HCEC 1CT (cell line): ENCODE data around the gene HDGFL2.

Experiments
- DNase-seq: peaks from one replicate; pipeline ENCODE4 v3.0.0-alpha.2; 2017

Gene HDGFL2

DNA sequence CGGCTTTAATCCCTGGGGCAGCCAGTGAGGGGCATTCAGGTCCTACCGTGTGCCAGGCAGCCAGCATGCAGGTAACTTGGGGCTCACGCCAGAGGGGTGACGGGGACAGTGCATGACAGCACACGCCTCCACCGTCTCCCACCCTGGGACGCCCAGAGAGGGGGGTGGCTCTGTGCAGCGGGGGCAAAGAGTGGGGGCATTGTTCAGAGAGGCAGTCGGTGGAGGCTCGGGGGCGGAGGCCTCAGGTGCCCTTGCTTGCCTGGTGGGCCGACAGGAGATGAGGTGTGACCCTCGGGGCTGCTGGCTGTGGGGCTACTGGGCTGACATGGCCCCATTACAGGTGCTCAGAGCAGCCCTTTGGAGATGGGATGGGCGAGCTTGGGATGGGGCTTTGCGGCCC lies 27.8 kb downstream of the HDGFL2 start:
- no peak for DNase-seq

DNA sequence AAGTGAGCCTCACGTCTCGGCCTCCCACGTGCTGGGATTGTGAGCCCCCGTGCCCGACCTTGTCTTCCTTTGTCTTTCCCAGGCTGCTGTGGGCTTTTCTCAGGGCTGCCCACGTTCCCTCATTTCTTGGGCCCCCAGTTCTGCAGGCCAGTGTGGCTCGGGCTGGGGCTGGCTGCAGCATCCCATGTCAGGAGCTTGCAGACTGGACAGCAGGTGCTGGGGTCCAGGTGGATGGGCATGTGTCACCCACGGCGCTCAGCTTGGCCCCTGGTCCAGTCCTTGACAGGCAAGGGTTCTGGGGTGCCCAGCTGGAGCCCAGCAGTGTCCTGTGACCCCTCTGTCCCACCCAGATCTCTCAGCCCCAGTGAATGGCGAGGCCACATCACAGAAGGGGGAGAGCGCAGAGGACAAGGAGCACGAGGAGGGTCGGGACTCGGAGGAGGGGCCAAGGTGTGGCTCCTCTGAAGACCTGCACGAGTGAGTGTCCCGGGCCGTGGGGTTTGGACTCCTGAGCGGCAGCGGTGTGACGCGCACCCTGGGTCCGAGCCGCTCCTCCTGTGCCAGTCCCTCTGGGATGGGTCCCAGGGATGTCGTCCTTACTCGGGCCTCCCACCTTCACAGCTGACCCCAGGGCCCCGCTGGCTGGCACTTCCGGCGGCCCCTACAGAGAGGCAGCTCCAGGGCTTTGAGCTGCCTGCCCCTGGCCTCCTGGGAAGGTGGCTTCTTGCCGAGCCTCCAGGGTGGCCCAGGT lies 28.9 kb downstream of the HDGFL2 start:
- no peak for DNase-seq

DNA sequence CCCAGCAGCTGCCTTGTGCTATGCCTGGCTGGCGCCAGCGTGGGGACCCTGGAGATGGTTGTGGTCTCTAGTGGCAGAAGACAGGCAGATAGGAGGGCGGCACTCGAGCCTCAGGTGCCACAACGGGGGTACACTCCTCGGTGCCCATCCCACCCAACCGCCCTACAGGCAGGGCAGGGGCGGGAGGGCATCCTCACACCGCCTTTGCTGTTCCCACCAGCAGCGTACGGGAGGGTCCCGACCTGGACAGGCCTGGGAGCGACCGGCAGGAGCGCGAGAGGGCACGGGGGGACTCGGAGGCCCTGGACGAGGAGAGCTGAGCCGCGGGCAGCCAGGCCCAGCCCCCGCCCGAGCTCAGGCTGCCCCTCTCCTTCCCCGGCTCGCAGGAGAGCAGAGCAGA lies 29.6 kb downstream of the HDGFL2 start:
- DNase-seq: no peak

DNA sequence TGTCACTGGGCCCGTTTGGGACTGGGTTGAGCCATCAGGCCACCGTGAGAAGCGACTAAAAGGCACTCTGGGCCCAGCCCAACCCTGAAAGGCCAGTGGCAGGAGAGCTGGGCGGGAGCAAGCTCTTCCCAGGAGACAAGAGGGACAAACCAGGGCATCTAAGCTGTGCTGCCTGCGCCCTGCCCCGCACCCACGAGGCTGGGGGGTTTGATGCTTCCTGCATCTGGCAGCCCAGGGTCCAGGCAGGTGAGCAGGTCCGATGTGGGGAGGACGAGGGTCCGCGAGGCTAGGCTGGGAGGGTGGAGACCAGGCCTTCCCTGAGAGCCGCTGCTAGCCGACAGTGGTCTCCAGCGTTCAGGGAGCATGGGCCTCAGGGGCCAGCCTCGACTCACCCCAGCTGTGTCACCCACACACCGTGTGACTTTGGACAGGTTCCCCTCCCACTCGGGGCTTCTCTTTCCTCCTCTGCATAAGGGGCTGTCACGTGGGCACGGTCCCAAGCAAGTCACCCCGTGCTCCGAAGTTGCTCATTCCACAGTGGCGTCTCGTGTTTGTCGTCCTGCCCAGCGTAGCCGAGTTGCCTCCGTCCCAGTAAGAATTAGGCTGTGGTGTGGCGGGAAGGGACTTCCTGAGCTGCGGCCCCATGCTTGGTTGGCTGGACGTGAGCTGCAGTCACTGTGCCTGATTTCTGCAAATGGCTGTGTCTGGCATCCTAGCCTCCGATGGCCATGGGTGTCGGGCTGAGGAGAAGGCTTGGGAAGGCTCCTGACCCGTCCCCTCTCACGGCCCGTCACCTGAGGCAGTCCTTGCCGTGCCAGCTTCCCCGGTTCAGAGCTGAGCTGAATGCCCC lies 30.4 kb downstream of the HDGFL2 start:
- DNase-seq: no peak

DNA sequence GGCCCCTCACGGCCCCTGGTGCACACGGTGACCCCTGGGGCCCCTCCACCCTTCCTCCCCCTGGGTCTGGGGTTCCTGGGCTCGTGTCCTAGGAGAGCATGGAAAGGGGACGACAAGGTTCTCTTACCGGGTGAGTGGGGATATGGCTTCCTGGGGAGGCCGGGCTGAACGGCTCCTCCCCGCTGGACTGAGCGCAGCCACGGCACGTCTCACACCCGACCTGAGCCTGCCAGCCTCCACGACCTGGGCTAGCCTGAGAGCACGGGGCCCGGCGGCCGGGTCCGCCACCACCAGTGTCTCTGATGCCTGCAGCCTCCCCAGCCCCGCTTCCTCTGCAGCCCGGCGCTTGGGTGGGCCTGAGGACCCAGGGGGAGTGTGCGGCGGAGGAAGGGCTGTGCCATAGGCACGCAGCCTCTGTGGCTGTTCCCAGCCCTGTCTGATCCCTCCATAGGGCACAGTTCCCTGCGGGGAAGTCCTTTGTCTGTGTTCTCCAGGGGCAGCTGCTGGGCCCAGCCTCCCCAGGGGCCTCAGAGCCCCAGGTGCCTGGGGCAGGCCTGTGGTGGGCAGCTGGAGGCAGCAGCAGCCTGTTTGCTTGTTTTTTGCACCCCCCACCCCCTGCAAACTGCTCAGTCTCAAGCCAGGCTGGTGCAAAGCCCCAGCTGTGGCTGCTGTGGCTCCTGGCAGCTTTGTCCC lies 31.2 kb downstream of the HDGFL2 start:
- DNase-seq: no peak

DNA sequence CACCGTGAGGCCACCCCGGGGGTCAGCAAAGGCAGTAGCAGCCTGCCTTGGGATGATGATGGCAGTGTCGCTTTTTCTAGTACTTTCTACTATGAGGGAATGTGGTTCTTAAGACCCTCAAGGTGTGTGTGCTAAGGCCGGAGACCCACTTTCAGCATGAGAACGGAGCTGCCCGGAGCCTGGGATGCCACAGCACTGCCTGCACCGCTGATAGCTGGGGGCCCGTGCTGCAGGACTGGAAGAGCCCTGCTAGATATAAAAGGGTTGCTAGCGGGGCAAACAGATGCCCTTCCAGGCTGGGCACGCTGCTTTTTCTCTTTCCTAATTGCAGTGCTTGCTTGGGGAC lies 31.7 kb downstream of the HDGFL2 start:
- DNase-seq: no peak

DNA sequence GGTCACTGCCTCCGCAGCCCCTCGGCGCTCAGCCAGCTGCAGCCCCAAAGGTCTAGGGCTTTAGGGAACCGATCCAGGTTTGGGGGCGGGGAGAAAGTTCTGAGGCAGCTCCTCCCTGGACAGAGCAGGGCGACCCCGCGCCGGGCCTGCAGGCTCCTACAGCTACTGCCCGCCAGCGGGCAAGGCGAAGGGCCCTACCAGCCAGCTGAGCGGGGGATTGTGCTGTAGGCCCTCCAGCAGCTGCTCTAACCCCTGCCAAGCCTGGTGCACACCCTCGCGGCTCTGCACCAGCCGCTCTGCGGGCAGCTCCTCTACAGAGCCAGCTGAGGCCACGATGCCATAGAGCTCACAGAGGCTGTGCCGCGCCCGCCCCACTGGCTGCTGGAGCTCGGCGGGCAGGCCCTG lies 32.2 kb downstream of the HDGFL2 start:
- DNase-seq: no peak

DNA sequence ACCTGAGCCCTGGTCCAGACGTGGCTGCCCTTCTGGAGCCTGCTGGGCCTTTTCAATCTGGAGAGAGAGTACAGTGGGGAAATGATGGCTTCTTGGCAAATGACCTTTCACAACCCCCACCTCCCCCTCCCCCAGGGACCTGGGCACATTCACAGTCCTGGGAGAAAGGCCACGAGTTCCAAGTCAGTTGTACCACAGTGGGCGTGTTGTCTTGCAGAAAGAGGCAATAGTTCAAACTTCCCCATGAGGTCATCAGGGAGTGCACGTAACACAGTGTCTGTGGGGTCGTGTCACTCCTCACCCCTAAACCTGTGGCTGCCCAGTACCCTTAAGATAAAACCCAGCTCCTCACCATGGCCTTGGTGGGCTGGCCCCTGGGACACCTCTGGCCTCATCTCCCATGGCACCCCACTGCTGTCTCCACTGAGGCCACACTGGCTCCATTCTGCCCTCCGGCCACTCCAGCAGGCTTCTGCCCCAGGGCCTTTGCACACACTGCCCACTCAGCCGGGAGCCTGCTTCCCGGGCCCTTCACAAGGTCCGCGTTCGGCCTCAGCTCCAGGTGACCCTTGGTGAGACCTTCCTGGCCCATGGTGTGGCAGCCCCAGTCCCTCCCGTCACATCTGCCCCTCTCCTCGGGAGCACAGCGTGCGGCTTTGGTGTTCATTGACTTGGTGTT lies 32.9 kb downstream of the HDGFL2 start:
- DNase-seq: no peak

DNA sequence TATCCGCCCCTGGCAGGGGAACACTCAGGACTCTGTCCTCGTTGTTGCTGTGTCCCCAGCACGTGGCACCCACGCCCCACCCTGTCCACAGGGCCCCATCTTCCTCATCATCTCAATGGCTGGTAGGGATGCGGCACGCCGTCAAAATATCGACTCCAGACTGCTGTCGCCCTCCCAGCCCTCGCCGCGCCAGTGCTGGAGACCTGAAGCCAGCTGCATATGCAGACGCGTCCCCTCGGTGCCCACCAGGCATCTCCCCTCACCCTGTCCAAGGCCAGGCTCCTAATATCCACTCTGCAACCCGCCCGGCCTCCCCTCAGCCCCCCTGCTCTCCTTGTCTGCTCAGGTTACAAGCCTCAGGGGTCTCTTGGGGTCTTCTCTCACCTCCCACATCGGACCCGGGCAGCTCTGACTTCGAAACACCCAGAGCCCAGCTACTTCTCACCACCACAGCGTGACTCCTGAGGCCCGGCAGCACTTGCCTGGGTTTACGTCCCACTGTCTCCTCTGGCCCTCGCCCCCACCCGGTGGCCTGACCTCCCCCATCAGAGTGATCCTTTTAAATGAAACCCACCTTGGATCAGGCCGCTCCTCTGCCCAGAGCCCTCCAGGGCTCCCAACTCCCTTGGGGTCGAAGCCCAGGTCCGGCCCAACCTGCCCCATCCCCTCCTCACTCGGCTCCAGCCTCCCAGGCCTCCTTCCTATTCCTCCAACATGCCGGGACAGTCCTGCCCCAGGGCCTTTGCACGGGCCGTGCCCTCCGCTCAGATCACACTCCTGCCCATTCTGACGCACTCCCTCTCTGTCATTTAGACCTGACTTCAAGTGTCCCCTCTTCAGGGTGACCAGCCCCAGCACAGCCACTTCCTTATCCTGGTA lies 33.7 kb downstream of the HDGFL2 start:
- DNase-seq: no peak

DNA sequence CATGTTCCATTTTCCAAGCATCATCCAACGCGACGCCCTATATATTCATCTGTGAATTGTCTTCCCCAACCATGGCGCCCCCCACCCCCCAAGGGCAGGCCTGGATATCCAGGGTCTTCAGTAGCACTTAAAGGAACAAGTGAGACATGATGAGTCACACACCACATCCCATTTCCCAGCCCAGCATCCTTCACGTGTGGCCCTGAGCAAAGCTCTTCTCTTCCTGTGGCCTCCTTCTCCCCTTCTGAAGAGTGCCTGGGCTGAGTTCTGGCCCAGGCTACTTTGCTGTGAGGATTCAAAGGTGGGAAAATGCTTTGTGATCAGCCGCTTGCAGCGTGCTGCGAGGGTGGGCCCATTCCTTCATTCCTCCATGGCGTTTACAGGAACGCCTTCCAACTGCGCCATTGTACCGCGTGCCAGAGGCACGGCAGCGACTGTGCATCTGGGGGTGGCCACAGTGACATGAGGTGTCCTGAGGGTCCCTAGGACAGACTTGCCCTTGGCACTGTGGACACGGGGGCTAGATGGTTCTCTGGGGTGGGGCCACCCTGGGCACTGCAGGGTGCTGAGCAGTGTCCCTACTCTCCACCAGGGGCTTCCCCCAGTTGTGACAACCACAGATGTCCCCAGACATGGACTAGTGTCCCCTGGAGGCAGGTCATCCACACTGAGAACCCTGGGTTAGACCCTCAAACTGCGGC lies 34.5 kb downstream of the HDGFL2 start:
- peak; percentile 59 for DNase-seq

DNA sequence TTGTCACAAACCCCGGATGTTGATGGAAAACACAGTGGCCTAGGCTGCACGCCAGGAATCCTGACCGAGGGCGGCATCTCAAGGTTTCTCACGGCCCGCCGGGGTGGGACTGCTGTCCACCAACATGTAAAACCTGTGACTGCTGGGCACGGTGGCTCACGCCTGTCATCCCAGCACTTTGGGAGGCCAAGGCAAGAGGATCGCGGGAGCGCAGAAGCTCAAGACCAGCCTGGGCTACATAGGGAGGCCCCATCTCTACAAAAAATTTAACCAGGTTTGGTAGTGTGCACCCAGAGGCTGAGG lies 35.0 kb downstream of the HDGFL2 start:
- DNase-seq: no peak

DNA sequence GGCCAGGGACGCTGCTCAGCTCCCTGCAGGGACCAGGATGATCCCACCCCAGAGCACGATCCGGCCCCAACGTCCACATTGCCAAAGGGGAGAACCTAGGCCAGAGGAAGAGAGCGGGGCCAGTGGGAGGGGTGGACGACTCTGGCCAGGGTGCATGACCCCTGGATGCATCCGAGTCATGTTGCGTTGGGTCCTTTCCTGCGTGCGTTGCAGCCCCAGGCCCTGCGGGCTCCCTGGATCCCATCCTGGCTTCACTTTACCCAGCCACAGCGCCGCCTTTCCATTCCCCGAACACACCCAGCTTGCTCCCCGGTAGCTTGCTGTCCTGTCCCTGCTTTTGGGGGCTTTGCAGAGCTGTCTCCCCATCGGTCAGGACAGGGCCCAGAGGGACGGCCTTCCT lies 35.7 kb downstream of the HDGFL2 start:
- DNase-seq: no peak

DNA sequence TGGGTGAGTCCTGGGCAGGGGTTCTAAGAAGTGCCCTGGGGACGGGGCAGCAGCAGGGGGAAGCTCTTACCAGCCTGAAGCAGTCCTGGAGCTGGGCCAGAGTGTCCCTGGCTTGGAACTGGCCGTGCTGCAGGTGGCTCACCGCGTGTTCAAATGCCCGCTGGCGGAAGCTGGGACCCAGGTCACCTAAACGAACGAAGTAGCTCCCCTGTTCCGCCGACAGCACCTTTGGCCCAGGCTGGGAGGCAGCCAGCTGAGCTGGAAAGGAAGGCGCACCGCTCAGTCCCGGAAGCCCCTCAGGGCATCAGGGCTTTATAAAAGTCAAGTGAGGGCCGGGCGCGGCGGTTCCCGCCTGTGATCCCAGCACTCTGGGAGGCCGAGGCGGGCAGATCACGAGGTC lies 36.6 kb downstream of the HDGFL2 start:
- no peak for DNase-seq

DNA sequence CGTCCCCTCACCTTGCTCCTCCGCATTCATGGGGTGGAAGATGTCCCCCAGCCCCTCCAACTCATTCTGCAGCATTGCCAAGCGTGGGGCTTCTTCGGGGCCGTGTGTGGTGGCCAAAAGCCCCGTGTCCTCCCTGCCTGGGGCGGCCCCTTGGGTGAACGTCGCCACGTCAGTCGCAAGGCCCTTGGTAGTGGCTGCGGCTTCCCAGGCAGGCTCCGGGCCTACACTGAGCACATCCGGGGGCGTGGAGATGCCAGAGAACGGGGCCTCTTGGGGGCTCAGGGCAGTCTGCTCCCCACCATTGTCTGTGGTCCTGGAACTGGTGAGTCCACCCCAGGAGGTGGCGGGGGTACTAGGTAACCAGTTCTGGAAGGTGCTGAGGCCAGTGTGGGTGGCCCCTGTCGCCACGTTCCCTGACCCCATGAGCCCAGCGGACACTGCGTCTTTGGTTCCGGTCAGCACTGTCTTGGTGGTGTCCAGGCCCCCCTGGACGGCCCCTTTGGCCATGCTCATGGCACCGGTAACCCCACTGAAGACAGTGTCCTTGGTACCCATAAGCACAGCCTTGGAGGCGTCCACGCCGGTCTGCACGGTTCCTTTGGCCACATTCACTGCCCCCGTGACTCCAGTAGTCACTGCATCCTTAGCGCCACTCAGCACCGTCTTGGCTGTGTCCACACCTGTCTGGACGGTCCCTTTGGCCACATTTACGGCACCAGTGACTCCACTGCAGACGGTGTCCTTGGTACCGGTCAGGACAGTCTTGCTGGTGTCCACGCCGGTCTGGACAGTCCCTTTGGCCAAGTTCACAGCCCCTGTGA lies 38.5 kb downstream of the HDGFL2 start:
- DNase-seq: no peak

DNA sequence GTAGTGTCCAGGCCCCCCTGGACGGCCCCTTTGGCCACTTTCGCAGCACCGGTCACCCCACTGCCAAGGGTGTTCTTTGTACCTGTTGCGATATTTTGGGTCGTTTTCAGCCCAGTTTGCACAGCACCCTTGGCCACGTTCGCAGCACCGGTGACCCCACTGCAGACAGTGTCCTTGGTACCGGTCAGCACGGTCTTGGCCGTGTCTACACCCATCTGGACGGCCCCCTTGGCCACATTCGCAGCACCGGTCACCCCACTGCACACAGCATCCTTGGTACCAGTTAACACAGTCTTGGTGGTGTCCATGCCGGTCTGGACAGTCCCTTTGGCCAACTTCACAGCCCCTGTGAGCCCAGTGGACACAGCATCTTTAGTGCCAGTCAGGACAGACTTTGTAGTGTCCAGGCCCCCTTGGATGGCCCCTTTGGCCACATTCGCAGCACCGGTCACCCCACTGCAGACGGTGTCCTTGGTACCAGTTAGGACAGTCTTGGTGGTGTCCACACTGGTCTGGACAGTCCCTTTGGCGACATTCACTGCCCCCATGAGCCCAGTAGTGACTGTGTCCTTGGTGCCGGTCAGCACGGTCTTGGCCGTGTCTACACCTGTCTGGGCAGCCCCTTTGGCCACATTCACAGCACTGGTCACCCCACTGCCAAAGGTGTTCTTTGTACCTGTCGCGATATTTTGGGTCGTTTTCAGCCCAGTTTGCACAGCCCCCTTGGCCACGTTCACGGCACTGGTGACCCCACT lies 39.4 kb downstream of the HDGFL2 start:
- DNase-seq: no peak

DNA sequence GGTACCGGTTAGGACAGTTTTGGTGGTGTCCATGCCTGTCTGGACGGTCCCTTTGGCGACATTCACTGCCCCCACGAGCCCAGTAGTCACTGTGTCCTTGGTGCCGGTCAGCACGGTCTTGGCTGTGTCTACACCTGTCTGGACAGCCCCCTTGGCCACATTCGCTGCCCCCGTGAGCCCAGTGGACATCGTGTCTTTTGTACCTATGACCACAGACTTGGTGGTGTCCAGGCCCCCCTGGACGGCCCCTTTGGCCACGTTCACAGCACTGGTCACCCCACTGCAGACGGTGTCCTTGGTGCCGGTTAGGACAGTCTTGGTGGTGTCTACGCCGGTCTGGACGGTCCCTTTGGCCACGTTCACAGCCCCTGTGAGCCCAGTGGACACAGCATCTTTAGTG lies 40.0 kb downstream of the HDGFL2 start:
- no peak for DNase-seq

DNA sequence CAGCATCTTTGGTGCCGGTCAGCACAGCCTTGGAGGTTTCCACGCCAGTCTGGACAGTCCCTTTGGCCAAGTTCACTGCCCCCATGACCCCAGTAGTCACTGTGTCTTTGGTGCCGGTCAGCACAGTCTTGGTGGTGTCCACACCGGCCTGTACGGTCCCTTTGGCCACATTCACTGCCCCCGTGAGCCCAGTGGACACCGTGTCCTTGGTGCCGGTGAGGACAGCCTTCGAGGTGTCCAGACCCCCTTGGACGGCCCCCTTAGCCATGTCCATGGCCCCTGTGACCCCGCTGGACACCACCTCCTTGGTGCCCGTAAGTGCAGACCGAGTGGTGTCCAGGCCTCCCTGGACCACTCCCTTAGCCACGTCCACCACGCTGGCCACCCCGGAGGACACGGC lies 41.2 kb downstream of the HDGFL2 start:
- DNase-seq: no peak

DNA sequence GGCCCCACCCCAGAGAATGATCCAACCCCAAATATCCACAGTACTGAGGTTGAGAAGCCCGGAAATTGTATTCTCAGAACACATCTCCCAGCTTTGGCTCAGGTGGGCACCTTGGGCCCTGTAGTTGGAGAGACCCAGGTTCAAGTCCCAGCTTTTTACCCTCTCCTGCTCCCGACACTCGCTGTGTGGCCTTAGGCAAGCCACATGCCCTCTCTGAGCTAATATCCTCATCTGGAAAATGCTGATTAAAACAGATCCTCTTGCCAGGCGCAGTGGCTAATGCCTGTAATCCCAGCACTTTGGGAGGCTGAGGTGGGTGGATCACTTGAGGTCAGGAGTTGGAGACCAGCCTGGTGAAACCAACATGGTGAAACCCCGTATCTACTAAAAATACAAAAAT lies 43.6 kb downstream of the HDGFL2 start:
- DNase-seq: no peak

DNA sequence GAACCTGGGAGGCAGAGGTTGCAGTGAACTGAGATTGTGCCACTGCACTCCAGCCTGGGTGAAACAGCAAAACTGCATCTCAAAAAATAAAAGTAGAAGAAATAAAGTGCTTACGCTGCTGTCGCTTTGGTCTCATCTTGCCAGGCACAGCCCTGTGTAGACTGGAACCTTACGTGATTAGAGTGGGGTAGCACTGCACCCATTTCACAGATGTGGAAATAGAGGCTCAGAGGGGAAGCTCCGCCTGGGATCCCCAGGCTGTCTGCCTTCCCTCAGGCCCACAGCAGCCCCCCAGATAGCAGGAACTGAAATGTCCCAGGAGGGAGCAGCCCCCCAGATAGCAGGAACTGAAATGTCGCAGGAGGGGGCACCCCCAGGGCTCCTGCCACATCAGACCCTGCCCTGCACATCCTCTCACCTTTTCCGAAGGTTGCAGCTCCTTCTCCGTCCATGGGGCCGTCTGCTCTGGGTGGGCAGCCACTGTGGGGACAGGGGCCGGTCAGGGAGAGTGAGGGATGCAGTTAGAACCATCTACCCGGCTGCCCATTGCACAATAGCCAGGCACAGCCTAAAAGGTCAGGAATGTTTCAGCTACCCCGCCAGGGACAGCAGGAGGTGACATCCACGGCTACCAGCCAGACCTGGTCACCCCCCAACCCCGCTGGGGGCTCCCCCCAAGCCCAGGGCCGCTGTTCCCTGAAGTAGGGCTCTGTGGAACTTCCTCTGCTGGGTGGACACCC lies 44.3 kb downstream of the HDGFL2 start:
- DNase-seq: no peak

DNA sequence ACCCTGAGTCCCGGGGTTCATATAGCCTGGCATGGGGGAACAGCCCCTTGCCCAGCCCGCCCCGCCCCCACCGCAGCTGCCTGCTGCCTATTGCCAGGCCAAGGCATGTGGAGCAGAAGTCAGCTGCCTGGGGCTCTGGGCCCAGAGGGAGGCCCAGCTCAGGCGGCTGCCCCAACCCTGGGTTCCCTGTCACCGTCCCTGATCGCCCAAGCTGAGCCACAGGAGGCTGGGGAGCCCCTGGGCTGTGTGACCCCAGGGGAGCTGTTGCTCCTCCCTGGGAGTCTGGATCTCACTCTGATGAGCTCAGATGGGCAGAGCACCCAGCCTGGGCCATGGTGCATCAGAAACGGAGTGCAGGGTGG lies 44.8 kb downstream of the HDGFL2 start:
- no peak for DNase-seq
